Right atrium auricular region (tissue), 2 donors: ENCODE data around the gene NDUFA5. TPM values are rescaled to one million over a fixed set of nuclear protein-coding genes. Genes with fewer than 3 reads are reported as not detected.
"Not testable (repeated sequence)": the region's sequence is repeated elsewhere in the genome, so short reads cannot be mapped to it uniquely, and the experiment has no call there.

Source experiments
- DNase-seq: peaks from one replicate; pipeline ENCODE4 v3.0.0-alpha.2; 2019; ENCODE audit warnings: low spot score
- H3K27ac ChIP-seq, 2 donors: fragments of 200-600 bp; sonication (generic); 1 replicate in 1 of 2; 2 replicates in 1 of 2; pipeline ENCODE4 v1.5.1; 2016 to 2019
- H3K27me3 ChIP-seq, 2 donors: fragments of 200-600 bp; sonication (generic); one replicate each; pipeline versions ENCODE4 v1.5.1 to v1.6.0; 2017 to 2019
- H3K36me3 ChIP-seq: fragments of 200-600 bp; sonication (generic); one replicate; pipeline ENCODE4 v1.5.1; 2016
- H3K4me1 ChIP-seq, 2 donors: fragments of 200-600 bp; sonication (generic); one replicate each; pipeline versions ENCODE4 v1.5.1 to v1.6.0; 2017 to 2019
- H3K4me3 ChIP-seq, 2 donors: fragments of 200-600 bp; sonication (generic); 1 replicate in 1 of 2; 2 replicates in 1 of 2; pipeline ENCODE4 v1.5.1; 2017 to 2019; ENCODE audit warnings: mild to moderate bottlenecking in 1 of 2, moderate library complexity in 1 of 2
- H3K9me3 ChIP-seq, 2 donors: fragments of 200-600 bp; sonication (generic); one replicate each; pipeline ENCODE4 v1.5.1; 2019
- total RNA-seq, 2 donors: library from RNA; depleted of rRNA; stranded (reverse); fragments of >200 nt; gene quantifications; one replicate each; pipeline ENCODE4 v1.1.0, GENCODE V29; 2016
- TF ChIP-seq, protein P1 (sequence below), 2 donors: fragments of 200-600 bp; sonication (generic); IDR thresholded peaks; one replicate each; pipeline ENCODE4 v1.5.1; 2019; ENCODE audit warnings: antibody characterized with exemption in 2 of 2

Gene NDUFA5
- total RNA-seq, 2 donors from 2014 or later = 110 to 227 TPM

DNA sequence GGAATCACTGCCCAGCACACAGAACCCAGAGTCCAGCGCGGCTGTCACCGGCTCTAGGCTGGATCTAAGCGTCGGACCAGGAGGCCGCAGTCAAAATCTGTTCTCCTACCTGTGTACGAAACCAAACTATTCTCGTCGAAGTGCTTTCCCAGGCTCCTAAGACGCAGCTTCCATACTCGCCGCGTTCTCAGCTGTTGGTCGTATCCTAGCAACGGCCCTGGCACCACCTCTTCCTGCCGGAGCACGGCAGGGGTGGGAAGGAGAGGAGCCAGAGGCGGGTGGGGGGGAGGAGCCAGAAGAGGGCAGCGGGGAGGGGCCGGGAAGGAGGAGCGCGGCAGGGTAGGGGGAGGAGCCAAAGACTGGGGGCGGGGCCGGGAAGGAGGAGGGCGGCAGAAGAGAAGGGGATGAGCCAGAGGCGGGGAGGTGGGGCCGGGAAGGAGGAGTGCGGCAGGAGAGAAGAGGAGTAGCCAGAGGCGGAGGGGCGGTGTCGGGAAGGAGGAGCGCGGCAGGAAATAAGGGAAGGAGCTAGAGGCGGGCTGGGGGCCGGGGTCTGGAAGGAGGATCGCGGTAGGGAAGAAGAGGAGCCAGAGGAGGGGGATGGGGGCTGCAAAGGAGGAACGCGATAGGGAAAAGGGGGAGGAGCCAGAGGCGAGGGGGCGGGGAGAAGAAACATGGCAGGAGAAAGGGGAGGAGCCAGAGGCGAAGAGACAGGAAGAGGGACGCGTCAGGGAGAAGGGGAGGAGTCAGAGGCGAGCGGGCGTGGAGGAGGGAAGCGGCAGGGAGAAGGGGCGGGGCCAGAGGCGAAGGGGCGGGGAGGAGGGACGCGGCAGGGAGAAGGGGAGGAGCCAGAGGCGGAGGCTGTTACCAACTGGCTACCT, 23.0 kb downstream of the NDUFA5 start, which contains the start of gene IQUB:
Gene IQUB, minus strand, starts transcription at position 213 of the 878 bp plus-strand sequence. CDS start 22,255 bp downstream, outside the sequence.
- H3K4me3 ChIP-seq = peak within 1 kb of the TSS; percentile 64 to 70
- TF ChIP-seq, protein P1, sequence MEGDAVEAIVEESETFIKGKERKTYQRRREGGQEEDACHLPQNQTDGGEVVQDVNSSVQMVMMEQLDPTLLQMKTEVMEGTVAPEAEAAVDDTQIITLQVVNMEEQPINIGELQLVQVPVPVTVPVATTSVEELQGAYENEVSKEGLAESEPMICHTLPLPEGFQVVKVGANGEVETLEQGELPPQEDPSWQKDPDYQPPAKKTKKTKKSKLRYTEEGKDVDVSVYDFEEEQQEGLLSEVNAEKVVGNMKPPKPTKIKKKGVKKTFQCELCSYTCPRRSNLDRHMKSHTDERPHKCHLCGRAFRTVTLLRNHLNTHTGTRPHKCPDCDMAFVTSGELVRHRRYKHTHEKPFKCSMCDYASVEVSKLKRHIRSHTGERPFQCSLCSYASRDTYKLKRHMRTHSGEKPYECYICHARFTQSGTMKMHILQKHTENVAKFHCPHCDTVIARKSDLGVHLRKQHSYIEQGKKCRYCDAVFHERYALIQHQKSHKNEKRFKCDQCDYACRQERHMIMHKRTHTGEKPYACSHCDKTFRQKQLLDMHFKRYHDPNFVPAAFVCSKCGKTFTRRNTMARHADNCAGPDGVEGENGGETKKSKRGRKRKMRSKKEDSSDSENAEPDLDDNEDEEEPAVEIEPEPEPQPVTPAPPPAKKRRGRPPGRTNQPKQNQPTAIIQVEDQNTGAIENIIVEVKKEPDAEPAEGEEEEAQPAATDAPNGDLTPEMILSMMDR (IDR thresholded peaks at IDR 0.05) = no peak
- no peaks in the 10 kb centered on the region for H3K36me3 ChIP-seq
- H3K27ac ChIP-seq = peak within 1 kb of the TSS; percentile 81 to 90
- H3K9me3 ChIP-seq = no peaks in the 10 kb centered on the region
- peak; percentile 95 for DNase-seq
- H3K4me1 ChIP-seq = peaks cover 0 to 15% of the 10 kb centered on the region in 2 donors
- no peaks in the 10 kb centered on the region for H3K27me3 ChIP-seq

DNA sequence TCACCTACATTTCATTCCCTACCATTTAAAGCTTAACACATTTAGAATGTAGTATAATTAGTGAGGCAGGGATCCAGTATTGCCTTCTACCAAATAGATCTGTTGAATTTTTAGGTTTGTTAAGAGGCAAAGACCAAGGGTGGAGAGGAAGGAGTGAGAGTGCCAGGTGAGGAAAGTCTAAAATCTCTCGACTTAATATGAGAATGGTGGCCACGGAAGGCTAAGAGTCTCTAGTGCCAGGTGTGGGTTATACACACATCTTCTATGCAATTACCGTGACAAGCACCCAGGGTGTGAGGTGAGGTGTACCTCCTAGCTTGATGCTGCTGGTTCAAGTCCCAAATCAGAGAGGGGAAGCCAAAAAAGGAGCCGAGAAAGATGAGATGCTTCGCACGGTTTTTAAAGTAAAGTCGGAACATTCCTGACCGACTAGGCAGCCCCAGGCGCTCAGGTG, 23.7 kb downstream of the NDUFA5 start:
- DNase-seq = no peak
- H3K9me3 ChIP-seq = no peaks in the 10 kb centered on the region
- peak overlapping the region; percentile 51 to 64 for H3K4me3 ChIP-seq
- H3K27ac ChIP-seq = peak overlapping the region; percentile 50 to 81
- TF ChIP-seq, protein P1 (IDR thresholded peaks at IDR 0.05) = no peak
- no peaks in the 10 kb centered on the region for H3K36me3 ChIP-seq
- H3K4me1 ChIP-seq = peaks cover 0 to 15% of the 10 kb centered on the region in 2 donors
- H3K27me3 ChIP-seq = no peaks in the 10 kb centered on the region

DNA sequence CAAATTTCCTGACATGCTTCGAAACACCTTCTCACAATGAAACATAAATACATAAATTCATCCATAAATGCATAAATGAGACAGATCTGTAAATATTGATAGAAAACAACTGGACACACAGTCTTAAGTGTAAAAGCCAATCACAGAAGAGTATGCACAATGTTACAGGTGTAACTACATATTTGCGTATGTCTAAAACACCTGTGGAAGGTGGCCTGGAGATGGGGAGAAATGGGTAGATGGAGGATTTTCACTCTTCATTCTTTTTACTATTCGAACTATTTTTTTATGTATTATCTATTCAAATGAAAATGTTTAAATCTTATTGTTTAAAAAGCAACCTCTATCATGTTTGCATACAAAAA, 24.1 kb downstream of the NDUFA5 start:
- H3K4me1 ChIP-seq = peaks cover 0 to 15% of the 10 kb centered on the region in 2 donors
- peak overlapping the region in 1 of 2 donors; percentile 81 for H3K27ac ChIP-seq
- TF ChIP-seq, protein P1 (IDR thresholded peaks at IDR 0.05) = no peak
- H3K36me3 ChIP-seq = no peaks in the 10 kb centered on the region
- no peaks in the 10 kb centered on the region for H3K9me3 ChIP-seq
- DNase-seq = no peak
- no peak overlapping the region for H3K4me3 ChIP-seq
- H3K27me3 ChIP-seq = no peaks in the 10 kb centered on the region

DNA sequence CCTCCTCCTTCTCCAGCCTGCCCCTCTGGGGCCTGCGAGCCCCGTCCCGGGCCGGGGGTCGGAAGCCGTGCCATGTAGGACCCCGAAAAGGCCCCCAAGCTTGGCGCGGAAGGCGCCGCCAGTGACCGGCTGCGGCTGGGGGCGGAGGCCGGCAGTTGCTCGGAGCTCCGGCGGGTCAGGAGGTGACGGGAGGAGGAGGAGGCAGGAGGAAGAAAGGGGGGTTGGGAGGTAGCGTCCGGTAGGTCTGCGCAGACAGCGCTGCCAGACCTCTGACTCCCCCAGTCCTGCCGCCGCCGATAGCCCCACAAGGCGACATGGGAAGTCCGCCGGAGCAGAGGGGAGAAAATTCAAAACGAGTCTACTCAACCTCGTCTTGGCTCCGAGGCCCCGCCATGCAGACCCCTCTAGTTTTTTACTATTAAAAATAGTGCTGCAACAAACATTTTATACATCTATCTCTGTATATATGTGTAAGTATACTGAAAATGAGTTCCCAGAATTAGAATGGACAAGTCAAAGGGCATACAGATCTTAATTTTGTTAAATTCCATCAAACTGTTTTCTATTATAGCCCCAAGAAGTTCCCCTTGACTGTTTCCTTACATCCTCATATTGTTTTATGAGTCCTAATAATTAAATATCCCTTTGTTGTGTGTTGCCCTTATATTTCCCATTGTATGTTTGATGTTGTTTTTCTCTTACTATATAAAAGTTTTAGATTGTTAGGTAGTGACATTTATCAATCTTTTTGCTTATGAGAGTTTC, 24.6 kb downstream of the NDUFA5 start:
- Histone ChIP-seq H3K4me1 (peaks cover 0 to 15% of the 10 kb centered on the region in 2 donors), H3K4me3 (peak overlapping the region; percentile 37 to 52)
- not testable (repeated sequence) for H3K9me3 ChIP-seq, H3K36me3 ChIP-seq, H3K27me3 ChIP-seq, H3K27ac ChIP-seq, DNase-seq

DNA sequence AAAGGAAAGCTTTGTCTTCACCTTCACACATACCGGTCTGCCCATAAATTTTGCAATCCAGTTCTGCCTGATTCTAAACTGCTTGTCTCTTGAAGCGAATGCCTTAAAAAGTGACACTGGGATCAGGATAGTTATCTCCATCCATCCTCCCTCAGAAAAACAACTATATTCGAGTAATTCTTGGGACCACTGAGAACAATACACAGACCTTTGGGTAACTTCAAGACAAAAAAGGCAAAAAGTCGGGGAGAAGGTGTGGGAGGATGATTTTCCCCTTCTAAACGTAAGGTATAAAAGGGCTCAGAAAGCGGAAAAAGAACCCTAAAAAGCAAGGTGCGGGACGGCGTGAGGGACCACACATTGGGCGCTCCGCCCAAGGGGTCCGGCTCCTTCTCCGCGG, 25.3 kb downstream of the NDUFA5 start:
- not testable (repeated sequence) for H3K27ac ChIP-seq, H3K9me3 ChIP-seq, DNase-seq, H3K36me3 ChIP-seq, H3K27me3 ChIP-seq
- peak overlapping the region; percentile 37 to 52 for H3K4me3 ChIP-seq
- peaks cover 0 to 15% of the 10 kb centered on the region in 2 donors for H3K4me1 ChIP-seq

DNA sequence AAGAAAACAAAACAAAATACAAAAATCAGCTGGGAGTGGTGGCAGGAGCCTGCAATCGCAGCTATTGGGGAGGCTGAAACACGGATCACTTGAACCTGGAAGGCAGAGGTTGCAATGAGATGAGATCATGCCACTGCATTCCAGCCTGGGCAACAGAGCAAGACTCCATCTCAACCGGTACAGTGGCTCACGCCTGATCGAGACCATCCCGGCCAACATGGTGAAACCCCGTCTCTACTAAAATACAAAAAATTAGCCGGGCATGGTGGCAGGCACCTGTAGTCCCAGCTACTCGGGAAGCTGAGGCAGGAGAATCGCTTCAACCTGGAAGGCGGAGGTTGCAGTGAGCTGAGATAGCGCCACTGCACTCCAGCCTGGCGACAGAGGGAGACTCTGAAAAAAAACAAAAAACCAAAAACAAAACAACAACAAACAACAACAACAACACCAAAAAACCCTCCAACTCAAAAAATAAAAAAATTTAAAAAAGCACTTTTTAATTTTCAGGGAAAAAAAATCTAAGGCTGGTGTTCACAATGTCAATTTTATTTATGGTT, 27.5 kb downstream of the NDUFA5 start:
- H3K4me3 ChIP-seq, H3K9me3 ChIP-seq, H3K36me3 ChIP-seq, H3K4me1 ChIP-seq, DNase-seq, H3K27ac ChIP-seq, H3K27me3 ChIP-seq: not testable (repeated sequence)

DNA sequence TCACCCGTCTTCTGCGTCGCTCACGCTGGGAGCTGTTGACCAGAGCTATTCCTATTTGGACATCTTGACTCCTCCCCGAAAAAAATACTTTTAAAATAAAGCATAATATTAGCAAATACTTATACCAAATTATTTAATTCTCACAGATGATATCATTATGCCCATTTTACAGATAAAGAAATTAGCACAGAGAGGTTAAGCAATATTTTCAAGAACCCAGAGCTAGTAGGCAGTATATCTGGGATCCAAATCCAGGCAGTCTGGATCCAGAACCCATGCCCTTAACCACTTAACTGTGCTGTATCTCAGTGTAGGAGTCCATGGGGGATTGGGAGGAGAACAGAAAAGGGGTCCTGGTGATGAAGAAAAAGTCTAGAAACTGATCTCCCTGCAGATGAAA, 29.4 kb downstream of the NDUFA5 start:
- no peak overlapping the region for H3K4me3 ChIP-seq
- H3K9me3 ChIP-seq = no peaks in the 10 kb centered on the region
- TF ChIP-seq, protein P1 (IDR thresholded peaks at IDR 0.05) = no peak
- H3K27ac ChIP-seq = no peak overlapping the region
- no peaks in the 10 kb centered on the region for H3K4me1 ChIP-seq
- DNase-seq = no peak
- H3K36me3 ChIP-seq = no peaks in the 10 kb centered on the region
- H3K27me3 ChIP-seq = no peaks in the 10 kb centered on the region

DNA sequence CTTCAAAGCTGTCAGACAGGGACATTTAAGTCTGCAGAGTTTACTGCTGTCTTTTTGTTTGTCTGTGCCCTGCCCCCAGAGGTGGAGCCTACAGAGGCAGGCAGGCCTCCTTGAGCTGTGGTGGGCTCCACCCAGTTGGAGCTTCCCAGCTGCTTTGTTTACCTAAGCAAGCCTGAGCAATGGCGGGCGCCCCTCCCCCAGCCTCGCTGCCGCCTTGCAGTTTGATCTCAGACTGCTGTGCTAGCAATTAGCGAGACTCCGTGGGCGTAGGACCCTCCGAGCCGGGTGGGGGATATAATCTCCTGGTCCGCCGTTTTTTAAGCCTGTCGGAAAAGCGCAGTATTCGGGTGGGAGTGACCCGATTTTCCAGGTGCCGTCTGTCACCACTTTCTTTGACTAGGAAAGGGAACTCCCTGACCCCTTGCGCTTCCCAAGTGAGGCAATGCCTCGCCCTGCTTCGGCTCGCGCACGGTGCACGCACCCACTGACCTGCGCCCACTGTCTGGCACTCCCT, 29.8 kb downstream of the NDUFA5 start:
- H3K4me1 ChIP-seq, H3K27ac ChIP-seq, H3K36me3 ChIP-seq, H3K9me3 ChIP-seq, H3K27me3 ChIP-seq, H3K4me3 ChIP-seq, DNase-seq: not testable (repeated sequence)

DNA sequence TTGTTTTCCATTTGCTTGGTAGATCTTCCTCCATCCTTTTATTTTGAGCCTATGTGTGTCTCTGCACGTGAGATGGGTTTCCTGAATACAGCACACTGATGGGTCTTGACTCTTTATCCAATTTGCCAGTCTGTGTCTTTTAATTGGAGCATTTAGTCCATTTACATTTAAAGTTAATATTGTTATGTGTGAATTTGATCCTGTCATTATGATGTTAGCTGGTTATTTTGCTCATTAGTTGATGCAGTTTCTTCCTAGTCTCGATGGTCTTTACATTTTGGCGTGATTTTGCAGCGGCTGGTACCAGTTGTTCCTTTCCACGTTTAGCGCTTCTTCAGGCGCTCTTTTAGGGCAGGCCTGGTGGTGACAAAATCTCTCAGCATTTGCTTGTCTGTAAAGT, 31.1 kb downstream of the NDUFA5 start:
- H3K27ac ChIP-seq, H3K9me3 ChIP-seq, H3K4me1 ChIP-seq, H3K27me3 ChIP-seq, DNase-seq, H3K36me3 ChIP-seq, H3K4me3 ChIP-seq: not testable (repeated sequence)
